NOMO-1 (cell line): ENCODE measurements around the gene REXO1.
"Not testable (repeated sequence)": the region's sequence is repeated elsewhere in the genome, so short reads cannot be mapped to it uniquely, and the experiment has no call there.

Experiments used
- DNase-seq, 2 experiments: peaks; one replicate each; lab custom pipeline; 2025; ENCODE audit not compliant: unreplicated experiment in 2 of 2; lab: John Stamatoyannopoulos, UW

Gene REXO1

DNA sequence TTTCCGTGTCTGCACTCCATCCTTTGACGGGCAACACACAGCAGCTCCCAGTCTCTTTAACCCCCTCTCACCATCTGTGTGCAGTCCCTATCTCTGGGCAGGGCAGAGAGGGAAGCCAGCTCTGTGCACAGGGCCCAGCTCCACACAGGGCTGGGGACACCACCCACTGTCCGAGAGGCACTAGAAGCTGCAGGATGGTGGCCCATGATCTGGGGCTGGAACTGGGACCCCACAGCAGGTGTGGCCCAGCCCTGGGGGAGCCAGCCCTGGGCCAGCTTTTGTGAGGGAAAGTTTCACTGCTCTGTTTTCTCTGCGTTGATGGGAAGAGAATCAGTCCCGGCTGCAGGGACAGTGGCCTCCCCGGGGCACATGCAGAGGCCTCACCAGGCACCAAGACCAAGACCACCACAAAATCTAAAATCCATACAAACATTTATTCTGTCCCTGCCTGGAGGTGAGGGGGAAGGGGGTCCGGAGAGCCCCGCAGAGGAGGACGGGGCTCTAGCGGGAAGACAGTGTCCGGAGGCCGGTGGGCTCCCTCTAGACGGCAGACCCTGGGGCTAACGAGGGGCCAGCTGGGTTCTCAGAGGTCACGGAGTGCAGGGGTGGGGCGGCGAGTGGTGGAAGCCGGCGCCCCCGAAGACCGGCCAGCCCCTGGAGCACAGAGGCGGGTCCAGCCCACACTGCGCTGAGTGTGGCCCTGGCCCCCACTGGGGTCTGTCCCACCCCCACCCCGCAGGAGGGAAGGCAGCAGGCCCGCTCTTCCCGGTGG lies 33.3 kb downstream of the REXO1 start:
- DNase-seq: no peak

- DNase-seq: no peak
These were observed 33.9 kb downstream of the REXO1 start for GRCh38 chr19:1814391-1814790.

DNA sequence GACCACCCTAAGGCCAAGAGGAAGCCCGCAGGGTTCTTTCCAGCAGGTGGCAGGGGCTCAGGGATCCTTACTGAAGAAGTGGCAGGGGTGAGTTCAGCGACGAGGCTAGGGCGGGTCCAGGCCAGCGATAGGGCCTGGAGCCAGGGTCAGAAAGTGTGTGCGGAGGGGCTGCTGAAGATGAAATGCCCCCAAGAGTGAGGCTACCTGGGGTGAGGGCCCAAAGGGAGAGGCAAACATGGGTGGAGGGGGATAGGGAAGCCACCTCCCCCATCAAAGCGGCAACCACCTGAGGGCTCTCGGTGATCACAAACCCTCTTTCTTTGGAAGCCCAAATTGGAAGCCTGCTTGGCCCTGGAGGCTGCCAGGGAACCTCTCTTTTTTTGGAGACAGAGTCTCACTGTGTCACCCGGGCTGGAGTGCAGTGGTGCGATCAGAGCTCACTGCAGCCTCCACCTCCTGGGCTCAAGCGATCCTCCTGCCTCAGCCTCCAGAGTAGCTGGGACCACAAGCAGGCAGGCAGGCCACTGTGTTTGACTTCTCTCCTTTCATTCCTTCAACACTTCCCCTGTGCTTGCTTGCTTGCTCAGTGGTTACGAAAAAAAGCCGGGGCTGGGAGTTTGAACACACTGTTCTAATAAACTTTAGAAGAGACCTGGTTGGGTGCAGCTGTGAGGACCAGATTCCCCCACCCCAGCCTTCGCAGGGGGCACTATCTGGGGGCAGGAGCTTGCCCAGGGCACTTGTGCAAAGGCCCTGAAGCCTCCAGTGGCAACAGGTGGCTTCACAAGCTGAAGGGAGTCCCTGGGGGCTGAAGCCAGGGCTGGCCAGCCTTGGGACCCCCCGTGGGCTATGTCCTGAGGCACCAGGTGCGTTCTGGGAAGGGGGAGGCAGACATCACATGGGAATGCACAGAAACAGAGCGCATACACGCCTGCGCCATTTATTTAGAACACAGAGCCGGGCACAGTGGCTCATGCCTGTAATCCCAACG lies 34.8 kb downstream of the REXO1 start:
- no peak for DNase-seq

DNA sequence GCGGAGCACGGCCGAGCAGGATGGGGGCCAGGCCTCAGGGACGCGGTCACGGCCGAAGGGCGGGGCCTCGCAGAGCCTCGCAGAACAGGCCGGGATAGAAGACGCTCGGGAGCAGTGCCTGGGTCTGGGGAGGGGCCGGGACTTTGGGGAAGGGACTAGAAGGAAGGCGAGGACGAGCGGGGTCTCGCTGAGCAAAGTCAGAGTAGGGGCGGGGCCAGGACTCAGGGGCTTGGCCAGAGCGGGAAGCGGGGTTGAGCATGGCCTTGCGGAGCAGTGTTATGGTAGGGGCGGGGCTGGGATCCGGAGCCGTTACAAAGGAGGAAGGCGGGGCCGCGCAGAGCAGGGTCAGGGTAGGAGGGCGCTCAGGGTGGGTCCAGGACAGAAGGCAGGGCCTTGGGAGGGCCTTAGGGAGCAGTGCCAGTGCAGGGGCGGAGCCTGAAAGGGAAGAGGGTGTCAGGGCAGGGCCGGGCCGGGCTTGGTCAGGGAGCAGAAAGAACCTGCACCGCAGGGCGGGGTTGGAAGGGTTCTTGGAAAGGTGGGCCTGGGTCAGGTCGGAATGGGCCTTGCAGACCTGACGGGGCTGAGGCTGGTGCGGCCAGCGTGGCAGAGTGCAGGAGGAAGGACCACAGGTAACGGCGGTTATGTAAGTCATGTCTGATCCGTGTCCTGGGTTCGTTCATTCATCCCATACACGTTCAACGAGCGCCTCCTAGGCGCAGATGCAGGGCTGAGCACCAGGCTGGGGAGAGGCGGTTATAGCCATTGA lies 35.7 kb downstream of the REXO1 start:
- DNase-seq: peak; percentile 94 to 99

GRCh38 chr19:1811942-1812425 lies 36.3 kb downstream of the REXO1 start, which contains the start of gene ATP8B3:
Gene ATP8B3, minus strand, starts transcription at chr19:1812276. Its CDS starts 540 bp downstream, at chr19:1811736.
- no peak for DNase-seq

- DNase-seq: peak in 1 of 2 experiments; percentile 23
These were observed 36.8 kb downstream of the REXO1 start for GRCh38 chr19:1811472-1811894.

- no peak for DNase-seq
These were observed 37.7 kb downstream of the REXO1 start for GRCh38 chr19:1810439-1811160.

- no peak for DNase-seq
These were observed 38.6 kb downstream of the REXO1 start for GRCh38 chr19:1809678-1810077.

DNA sequence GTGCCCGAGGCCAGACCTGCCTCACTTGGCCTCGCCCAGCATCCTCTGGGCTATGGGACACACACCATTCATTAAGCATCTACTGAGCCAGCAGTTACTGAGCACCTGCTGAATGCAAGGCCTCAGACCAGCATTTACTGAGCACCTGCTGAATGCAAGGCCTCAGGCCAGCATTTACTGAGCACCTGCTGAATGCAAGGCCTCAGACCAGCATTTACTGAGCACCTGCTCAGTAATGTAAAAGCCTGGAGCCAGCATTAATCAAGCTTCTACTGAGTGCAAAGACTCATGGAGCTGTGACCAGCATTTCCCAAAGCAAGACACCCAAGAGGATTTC lies 39.9 kb downstream of the REXO1 start:
- no peak for DNase-seq

DNA sequence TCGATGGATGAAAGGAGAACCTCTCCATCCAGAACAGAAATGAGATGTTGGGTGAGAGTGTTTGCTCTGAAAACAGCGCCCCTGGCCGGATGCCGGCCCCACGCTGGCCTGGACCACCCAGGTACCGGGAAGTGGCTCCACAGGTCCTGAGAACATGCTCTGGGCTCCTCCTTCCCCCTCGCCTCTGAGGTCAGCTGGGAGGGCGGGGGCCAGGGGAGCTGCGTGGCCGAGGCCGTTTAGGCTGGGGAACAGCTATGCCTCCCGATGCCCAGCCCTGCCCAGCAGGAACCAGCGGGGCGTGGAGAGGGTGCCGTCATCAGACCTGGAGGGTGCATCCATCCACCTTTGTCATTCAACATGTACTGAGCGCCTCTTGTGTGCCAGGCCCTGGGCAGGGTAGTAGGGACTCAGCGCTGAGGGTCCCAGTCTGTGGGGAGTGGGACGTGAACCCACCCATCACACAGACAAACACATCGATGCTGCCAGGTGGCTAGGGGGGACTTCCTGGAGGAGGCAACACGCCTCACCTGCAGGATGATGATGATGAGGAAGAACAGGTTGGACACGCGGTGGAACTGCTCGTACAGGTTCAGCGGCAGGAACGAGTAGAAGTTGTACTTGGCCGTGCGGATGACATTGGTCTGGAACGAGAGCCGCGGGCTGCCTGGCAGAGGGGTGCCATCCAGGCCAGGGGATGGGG lies 40.4 kb downstream of the REXO1 start:
- DNase-seq: no peak

DNA sequence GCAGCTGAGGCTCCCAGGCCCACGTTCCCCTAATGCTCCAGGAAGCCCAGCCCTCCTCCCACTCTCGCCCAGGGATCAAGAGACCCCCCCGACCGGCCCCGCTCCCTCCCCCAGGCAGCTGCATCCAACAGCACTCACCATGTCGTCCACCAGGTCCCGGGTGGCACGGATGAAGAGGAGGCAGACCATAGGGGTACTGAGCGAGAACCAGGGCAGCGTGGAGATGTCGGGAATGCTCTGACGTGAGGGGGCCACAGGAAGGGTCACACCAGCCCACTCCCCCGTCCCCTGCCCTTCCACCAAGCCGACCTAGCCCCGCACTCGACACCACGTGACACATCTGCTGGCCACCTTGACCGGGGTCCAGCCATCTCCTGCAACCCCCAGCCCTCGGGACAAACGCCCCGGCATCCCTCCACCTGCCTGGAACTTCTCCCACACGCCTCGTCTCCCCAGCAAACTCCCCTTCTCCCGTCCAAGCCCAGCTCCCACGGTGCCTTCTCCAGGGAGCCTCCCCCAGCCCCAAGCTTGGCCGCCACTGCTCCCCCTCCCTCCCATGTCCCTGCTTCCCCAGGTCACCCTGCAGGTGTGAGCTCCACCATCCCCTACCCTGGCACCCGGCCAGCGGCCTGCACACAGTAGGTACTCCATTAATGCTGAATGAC lies 41.1 kb downstream of the REXO1 start:
- DNase-seq: no peak

- DNase-seq: no peak
These were observed 41.9 kb downstream of the REXO1 start for GRCh38 chr19:1806184-1807029.

DNA sequence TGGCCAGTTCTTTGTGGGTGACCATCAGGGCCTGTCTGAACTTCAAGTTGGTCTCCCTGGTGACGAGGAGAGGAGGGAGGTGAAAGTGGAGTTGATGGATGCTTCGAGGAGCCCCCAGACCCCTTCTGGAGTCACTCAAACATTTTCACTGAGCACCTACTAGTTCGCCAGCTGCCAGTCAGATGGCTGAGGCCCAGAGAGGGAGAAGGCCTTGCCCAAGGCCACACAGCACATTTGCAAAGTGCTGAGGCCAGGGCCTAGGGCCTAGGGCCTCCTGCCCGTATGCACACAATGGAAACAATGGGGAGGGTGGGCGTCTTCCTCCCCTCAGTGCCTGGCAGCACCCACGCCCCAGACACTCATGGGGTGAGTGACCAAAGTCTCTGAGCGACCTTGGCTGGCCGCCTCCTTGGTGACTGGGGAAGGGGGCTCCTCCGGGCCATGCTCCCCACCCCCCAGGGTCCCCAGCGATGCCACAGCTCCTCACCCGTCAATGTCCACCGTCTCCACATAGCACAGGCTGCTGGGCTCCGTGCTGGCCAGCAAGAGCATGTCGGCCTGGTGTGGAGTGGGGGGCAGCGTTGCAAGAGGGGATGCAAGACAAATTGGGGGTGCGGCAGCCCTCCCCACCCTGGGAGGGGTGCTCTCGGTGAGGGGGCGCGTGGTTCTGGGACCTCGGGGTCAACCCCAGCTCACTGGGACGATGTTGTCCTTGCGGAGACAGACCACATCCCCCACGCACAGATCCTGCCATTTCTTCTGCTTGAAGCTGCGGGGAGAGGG lies 42.7 kb downstream of the REXO1 start:
- DNase-seq: no peak

DNA sequence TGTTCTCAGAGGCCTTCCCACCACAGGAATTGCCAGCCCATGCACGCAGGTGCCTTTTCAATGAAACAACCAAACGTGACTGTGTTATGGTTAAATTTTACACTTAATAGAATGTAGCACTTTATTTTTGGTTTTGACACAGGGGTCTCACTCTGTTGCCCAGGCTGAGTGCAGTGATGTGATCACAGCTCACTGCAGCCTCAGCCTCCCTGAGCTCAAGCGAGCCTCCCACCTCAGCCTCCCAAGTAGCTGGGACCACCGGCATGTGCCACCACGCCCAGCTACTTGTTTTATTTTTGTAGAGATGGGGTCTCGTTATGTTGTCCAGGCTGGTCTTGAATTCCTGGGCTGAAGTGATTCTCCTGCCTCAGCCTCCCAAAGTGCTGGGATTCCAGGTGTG lies 43.4 kb downstream of the REXO1 start:
- no peak for DNase-seq

DNA sequence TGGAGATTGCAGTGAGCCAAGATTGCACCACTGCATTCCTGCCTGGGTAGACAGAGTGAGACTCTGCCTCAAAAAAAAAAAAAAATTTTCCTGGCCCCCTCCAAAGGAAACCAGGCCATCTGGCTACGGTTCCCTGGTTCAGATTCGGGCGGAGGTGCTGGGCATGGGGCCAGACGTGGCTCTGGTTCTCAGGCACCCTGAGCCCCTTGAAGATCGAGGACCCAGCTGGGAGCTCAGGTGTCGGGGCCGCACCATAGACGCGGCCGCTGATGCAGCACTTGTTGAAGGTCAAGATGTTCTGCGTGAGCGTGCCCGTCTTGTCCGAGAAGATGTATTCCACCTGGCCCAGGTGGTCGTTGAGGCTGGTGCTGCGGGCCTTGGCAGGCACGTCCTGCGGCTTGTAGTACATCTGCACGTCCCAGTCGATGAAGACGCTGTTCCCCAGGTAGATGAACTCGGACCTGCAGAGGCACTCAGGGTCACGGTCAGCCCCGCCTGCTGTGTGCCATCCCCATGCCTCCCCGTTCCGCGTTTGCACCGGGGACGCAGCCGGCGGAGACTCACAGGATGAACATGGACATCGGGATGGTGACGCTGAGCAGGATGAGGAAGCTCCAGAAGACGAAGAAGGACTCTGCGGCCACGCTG lies 48.5 kb downstream of the REXO1 start:
- no peak for DNase-seq

GRCh38 chr19:1797313-1797712 lies 51.0 kb downstream of the REXO1 start:
- DNase-seq: not testable (repeated sequence)
